Measurements from ENCODE around the gene CCND1. TPM values are rescaled to one million over a fixed set of nuclear protein-coding genes. Genes with fewer than 3 reads are reported as not detected.

Gene CCND1
- total and polyA plus RNA-seq, 5 donors = 55.9 to 149 (median 135) TPM

DNA sequence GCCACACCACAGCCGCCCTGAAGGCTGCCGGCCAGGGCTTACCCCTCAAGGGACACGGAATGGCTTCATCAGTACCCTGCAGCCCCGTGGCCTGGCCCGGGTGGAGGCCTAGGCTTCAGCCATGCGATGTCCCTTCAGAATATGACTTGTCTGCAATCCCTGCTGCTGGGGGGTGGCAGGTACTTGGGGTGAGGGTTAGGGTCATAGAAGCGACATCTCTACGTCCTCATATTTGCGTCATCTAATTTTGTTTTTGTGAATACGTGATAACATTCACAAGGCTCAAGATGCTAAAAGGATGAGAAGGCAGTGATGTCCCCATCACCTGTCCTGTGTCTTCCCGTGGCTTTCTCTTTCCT, 6.4 kb downstream of the CCND1 start:
- no peaks in the 10 kb centered on the region for H3K27me3 ChIP-seq (ENCODE audit: control insufficient read depth, insufficient read depth)
- ATAC-seq (no peak), DNase-seq (peak in 2 of 3 donors; percentile 47 to 63)
- intact Hi-C loops (cut with DNase I) = loop anchor here in 1 of 4 donors (10.0 kb wide), 1 partner anchor 1183 kb away; the partner anchor contains the start of gene PPP6R3
- H3K27ac ChIP-seq (ENCODE audit: low read length) = no peak overlapping the region
- H3K9me3 ChIP-seq (ENCODE audit: control insufficient read depth, low read length) = no peaks in the 10 kb centered on the region
- H3K4me1 ChIP-seq (ENCODE audit: control insufficient read depth, insufficient read depth, low read length) = peaks cover 3% of the 10 kb centered on the region
- no peak overlapping the region for H3K4me3 ChIP-seq (ENCODE audit: low read length)
- 77% methylated on average over 11 of the region's 11 CpGs for WGBS

DNA sequence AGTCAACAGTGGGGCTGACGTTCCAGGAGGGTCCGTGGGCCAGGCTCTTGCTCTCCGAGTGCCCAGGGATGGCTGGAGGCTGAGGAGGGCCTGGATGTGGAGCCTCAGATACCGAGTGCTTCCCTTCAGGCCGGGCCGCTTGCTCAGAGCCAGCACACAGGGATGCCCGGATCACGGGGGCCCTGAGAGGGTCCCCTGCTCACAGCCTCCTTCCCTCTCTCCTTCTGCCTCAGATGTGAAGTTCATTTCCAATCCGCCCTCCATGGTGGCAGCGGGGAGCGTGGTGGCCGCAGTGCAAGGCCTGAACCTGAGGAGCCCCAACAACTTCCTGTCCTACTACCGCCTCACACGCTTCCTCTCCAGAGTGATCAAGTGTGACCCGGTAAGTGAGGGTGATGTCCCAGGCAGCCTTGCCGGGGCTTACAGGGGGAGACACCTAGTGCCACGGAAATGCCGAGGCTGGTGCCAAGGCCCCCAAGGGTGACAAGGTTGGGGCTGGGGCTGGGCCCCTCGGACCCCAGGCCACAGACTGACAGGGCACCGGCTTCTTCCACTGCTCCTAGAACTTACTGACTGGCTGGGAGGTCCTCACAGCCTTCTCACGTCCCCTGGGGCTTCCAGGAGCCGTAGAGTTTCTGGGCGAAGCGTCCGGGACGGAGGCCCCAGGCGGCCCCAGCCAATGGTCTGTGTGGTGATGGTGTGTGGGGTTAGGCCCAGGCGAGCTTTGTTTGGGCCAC, 7.0 kb downstream of the CCND1 start:
- no peak for ATAC-seq

DNA sequence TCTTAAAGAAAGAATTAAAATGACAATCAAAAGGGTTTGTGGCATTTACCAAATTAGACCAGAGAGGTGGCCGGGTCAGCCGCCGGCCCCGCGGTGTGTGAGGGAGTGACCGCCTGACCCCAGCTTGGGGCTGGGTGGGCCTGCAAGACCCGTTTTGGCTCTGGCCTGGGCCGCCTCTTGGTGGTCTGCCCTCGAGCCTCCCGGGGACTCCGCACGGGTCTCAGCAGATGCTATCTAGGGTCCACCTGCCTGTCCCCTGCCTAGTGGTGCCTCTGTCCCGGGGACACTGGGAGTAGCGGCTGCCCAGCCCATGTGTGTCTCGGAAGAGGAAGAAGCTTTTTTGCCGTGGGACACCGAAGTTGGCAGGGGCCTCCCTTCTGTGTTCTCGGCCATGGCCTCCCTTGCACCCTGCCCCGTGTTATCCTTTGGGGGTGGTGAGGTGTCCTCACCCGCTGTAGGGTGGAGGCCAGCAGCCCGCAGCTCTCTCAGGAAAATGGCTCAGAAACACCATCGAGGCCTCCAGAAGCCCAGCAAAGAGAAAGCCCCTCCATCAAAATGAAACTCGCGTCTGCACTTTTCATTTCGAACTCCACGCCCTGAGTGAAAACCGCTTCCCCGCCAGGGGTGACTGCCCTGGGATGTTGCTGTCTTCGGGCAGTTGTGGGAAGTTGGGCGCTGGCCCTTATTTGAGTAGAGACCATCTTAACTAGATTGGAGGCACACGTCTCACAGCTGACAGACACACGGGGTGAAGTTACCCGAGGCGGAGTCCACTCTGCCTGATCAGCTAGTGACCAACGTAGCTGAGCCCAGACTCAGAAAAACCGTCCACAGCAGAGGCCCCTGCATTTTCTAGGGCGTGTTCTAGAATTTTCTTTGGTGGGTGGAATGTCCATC, 8.0 kb downstream of the CCND1 start:
- intact Hi-C loops (cut with DNase I) = loop anchor here in 1 of 4 donors (10.0 kb wide), 1 partner anchor 1184 kb away; the partner anchor contains the start of gene PPP6R3
- ATAC-seq (no peak), DNase-seq (peak in 2 of 3 donors; percentile 9 to 62)
- H3K4me3 ChIP-seq (ENCODE audit: low read length) = no peak overlapping the region
- WGBS = 85% methylated on average over 37 of the region's 37 CpGs
- H3K9me3 ChIP-seq (ENCODE audit: control insufficient read depth, low read length) = no peaks in the 10 kb centered on the region
- H3K4me1 ChIP-seq (ENCODE audit: control insufficient read depth, insufficient read depth, low read length) = peaks cover 3% of the 10 kb centered on the region
- H3K27me3 ChIP-seq (ENCODE audit: control insufficient read depth, insufficient read depth) = no peaks in the 10 kb centered on the region
- H3K27ac ChIP-seq (ENCODE audit: low read length) = no peak overlapping the region

More for the DNA sequence above, 7.0 kb downstream of the CCND1 start:
- WGBS = 83% methylated on average over 28 of the region's 28 CpGs
- H3K27me3 ChIP-seq (ENCODE audit: control insufficient read depth, insufficient read depth) = no peaks in the 10 kb centered on the region
- no peaks in the 10 kb centered on the region for H3K9me3 ChIP-seq (ENCODE audit: control insufficient read depth, low read length)
- H3K4me3 ChIP-seq (ENCODE audit: low read length) = no peak overlapping the region
- intact Hi-C loops (cut with DNase I) = loop anchor here in 1 of 4 donors (10.0 kb wide), 1 partner anchor 1183 kb away; the partner anchor contains the start of gene PPP6R3
- peaks cover 3% of the 10 kb centered on the region for H3K4me1 ChIP-seq (ENCODE audit: control insufficient read depth, insufficient read depth, low read length)
- DNase-seq = peak in 1 of 3 donors; percentile 55
- no peak overlapping the region for H3K27ac ChIP-seq (ENCODE audit: low read length)

DNA sequence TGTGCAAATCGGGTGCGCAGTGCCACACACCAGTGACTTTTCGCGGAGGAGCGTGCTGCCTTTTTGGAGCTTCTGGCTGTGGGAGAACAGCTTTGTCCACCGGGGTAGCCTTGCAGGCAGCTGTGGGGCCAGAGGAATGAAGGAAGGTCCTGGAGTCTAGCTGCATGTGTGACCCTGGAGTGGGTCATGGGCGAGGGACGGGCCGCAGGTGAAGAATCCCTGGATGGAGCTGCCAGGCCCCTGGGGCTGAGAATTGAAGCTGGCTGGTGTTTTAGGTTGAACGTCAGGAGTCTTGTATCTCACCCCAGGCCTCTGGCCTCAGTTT, 8.6 kb downstream of the CCND1 start:
- intact Hi-C loops (cut with DNase I) = loop anchor here in 1 of 4 donors (10.0 kb wide), 1 partner anchor 1185 kb away; the partner anchor contains the start of gene PPP6R3
- Histone ChIP-seq H3K27me3 (ENCODE audit: control insufficient read depth, insufficient read depth) (no peaks in the 10 kb centered on the region), H3K9me3 (ENCODE audit: control insufficient read depth, low read length) (no peaks in the 10 kb centered on the region), H3K27ac (ENCODE audit: low read length) (no peak overlapping the region), H3K4me3 (ENCODE audit: low read length) (no peak overlapping the region), H3K4me1 (ENCODE audit: control insufficient read depth, insufficient read depth, low read length) (peaks cover 3% of the 10 kb centered on the region)
- DNase-seq = peak; percentile 6 to 31 (median 21)
- ATAC-seq = no peak
- WGBS = 93% methylated on average over 10 of the region's 10 CpGs

DNA sequence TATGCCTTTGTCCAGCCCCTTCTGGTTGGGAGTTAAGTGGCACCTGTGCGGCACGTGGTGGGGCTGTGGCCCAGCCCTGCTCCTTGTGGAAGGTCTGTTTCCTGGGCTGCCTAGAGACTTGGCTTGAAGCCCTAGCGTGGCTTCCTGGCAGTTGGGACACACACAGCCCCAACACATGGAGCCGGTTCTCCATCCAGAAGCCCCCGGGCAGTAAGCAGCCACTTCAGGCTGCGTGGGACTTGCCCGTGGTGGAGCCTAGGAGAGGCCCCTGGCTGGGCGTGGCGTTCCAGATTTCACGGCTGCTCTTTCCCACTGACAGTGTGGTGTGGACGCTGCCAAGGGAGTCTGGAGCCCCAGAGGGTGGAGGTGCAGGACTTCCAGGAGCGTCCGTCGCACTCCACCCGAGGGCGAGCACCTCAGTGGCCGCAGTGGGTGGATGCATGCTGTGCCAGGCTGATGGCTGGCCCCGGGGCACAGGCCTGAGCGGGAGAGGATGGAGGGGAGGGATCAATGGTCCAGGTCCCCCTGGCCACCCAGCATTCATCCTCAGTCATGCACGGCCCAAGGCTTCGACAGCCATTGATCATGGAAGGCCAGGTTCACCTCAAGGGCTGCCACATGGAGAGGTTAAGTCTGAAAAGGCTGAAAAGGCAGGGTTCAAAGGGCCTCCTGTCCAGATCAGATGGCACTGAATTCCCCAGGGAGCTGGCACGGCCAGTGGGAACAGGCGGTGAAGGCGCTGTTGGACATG, 9.3 kb downstream of the CCND1 start:
- Histone ChIP-seq H3K27ac (ENCODE audit: low read length) (no peak overlapping the region), H3K4me1 (ENCODE audit: control insufficient read depth, insufficient read depth, low read length) (peaks cover 3% of the 10 kb centered on the region), H3K4me3 (ENCODE audit: low read length) (no peak overlapping the region), H3K9me3 (ENCODE audit: control insufficient read depth, low read length) (no peaks in the 10 kb centered on the region), H3K27me3 (ENCODE audit: control insufficient read depth, insufficient read depth) (no peaks in the 10 kb centered on the region)
- ATAC-seq (no peak), DNase-seq (peak; percentile 16 to 52 (median 47))
- intact Hi-C loops (cut with DNase I) = no loop called here
- WGBS = 76% methylated on average over 24 of the region's 24 CpGs

DNA sequence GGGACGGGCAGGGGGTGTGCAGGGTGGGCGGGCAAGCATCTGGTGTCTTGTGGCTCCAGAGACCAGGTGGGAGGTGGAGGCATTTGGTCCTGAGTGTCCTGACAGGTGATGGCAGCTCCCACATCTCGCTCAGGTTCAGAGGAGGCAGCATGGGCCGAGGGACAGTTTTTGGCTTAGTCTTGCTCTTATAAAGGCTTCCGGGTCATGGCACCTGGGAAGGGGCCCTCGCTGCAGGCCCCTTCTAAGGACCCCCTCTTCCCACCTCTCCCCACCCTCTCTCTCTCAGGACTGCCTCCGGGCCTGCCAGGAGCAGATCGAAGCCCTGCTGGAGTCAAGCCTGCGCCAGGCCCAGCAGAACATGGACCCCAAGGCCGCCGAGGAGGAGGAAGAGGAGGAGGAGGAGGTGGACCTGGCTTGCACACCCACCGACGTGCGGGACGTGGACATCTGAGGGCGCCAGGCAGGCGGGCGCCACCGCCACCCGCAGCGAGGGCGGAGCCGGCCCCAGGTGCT, 9.9 kb downstream of the CCND1 start:
- ATAC-seq (no peak), DNase-seq (peak; percentile 8 to 42 (median 35))
- 85% methylated on average over 23 of the region's 23 CpGs for WGBS
- Histone ChIP-seq H3K27me3 (ENCODE audit: control insufficient read depth, insufficient read depth) (no peaks in the 10 kb centered on the region), H3K4me1 (ENCODE audit: control insufficient read depth, insufficient read depth, low read length) (peaks cover 3% of the 10 kb centered on the region), H3K4me3 (ENCODE audit: low read length) (no peak overlapping the region), H3K27ac (ENCODE audit: low read length) (no peak overlapping the region), H3K9me3 (ENCODE audit: control insufficient read depth, low read length) (no peaks in the 10 kb centered on the region)
- intact Hi-C loops (cut with DNase I) = no loop called here

DNA sequence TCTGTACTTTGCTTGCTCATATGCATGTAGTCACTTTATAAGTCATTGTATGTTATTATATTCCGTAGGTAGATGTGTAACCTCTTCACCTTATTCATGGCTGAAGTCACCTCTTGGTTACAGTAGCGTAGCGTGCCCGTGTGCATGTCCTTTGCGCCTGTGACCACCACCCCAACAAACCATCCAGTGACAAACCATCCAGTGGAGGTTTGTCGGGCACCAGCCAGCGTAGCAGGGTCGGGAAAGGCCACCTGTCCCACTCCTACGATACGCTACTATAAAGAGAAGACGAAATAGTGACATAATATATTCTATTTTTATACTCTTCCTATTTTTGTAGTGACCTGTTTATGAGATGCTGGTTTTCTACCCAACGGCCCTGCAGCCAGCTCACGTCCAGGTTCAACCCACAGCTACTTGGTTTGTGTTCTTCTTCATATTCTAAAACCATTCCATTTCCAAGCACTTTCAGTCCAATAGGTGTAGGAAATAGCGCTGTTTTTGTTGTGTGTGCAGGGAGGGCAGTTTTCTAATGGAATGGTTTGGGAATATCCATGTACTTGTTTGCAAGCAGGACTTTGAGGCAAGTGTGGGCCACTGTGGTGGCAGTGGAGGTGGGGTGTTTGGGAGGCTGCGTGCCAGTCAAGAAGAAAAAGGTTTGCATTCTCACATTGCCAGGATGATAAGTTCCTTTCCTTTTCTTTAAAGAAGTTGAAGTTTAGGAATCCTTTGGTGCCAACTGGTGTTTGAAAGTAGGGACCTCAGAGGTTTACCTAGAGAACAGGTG, 11.1 kb downstream of the CCND1 start:
- no peak overlapping the region for H3K4me3 ChIP-seq (ENCODE audit: low read length)
- no peaks in the 10 kb centered on the region for H3K27me3 ChIP-seq (ENCODE audit: control insufficient read depth, insufficient read depth)
- DNase-seq (peak in 2 of 3 donors; percentile 17 to 35), ATAC-seq (no peak)
- intact Hi-C loops (cut with DNase I) = no loop called here
- H3K27ac ChIP-seq (ENCODE audit: low read length) = no peak overlapping the region
- H3K9me3 ChIP-seq (ENCODE audit: control insufficient read depth, low read length) = no peaks in the 10 kb centered on the region
- H3K4me1 ChIP-seq (ENCODE audit: control insufficient read depth, insufficient read depth, low read length) = no peaks in the 10 kb centered on the region
- WGBS = 76% methylated on average over 15 of the region's 15 CpGs

DNA sequence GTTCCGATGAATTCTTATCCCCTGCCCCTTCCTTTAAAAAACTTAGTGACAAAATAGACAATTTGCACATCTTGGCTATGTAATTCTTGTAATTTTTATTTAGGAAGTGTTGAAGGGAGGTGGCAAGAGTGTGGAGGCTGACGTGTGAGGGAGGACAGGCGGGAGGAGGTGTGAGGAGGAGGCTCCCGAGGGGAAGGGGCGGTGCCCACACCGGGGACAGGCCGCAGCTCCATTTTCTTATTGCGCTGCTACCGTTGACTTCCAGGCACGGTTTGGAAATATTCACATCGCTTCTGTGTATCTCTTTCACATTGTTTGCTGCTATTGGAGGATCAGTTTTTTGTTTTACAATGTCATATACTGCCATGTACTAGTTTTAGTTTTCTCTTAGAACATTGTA, 12.0 kb downstream of the CCND1 start:
- intact Hi-C loops (cut with DNase I) = no loop called here
- 59% methylated on average over 11 of the region's 11 CpGs for WGBS
- ATAC-seq = no peak
- no peak overlapping the region for H3K4me3 ChIP-seq (ENCODE audit: low read length)
- H3K27ac ChIP-seq (ENCODE audit: low read length) = no peak overlapping the region
- H3K9me3 ChIP-seq (ENCODE audit: control insufficient read depth, low read length) = no peaks in the 10 kb centered on the region
- H3K4me1 ChIP-seq (ENCODE audit: control insufficient read depth, insufficient read depth, low read length) = no peaks in the 10 kb centered on the region
- peak in 1 of 3 donors; percentile 26 for DNase-seq
- no peaks in the 10 kb centered on the region for H3K27me3 ChIP-seq (ENCODE audit: control insufficient read depth, insufficient read depth)

DNA sequence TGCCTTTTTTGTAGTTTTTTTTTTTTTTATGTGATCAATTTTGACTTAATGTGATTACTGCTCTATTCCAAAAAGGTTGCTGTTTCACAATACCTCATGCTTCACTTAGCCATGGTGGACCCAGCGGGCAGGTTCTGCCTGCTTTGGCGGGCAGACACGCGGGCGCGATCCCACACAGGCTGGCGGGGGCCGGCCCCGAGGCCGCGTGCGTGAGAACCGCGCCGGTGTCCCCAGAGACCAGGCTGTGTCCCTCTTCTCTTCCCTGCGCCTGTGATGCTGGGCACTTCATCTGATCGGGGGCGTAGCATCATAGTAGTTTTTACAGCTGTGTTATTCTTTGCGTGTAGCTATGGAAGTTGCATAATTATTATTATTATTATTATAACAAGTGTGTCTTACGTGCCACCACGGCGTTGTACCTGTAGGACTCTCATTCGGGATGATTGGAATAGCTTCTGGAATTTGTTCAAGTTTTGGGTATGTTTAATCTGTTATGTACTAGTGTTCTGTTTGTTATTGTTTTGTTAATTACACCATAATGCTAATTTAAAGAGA, 12.5 kb downstream of the CCND1 start:
- DNase-seq = peak in 2 of 3 donors; percentile 50
- Histone ChIP-seq H3K27me3 (ENCODE audit: control insufficient read depth, insufficient read depth) (no peaks in the 10 kb centered on the region), H3K9me3 (ENCODE audit: control insufficient read depth, low read length) (no peaks in the 10 kb centered on the region), H3K27ac (ENCODE audit: low read length) (no peak overlapping the region), H3K4me1 (ENCODE audit: control insufficient read depth, insufficient read depth, low read length) (no peaks in the 10 kb centered on the region), H3K4me3 (ENCODE audit: low read length) (no peak overlapping the region)
- ATAC-seq = no peak
- WGBS = 90% methylated on average over 23 of the region's 23 CpGs
- intact Hi-C loops (cut with DNase I) = no loop called here
